ENCODE measurements around the gene MAJIN.
"Not testable (repeated sequence)": the region's sequence is repeated elsewhere in the genome, so short reads cannot be mapped to it uniquely, and the experiment has no call there.

DNA sequence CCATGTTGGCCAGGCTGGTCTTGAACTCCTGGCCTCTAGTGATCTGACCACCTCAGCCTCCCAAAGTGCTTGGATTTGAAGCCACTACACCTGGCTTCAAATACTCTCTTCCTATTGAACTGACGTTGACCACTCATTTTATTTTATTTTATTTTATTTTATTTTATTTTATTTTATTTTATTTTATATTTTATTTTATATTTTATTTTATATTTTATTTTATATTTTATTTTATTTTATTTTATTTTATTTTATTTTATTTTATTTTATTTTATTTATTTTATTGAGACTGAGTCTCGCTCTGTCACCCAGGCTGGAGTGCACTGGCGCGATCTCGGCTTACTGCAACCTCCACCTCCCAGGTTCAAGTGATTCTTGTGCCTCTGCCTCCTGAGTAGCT is 11.4 kb upstream of the MAJIN start:
- not testable (repeated sequence) for TF ChIP-seq CTCF (IDR thresholded peaks at IDR 0.05 in 4 of 5, conservative IDR thresholded peaks at IDR 0.05 in 1 of 5); POLR2A (IDR thresholded peaks at IDR 0.05)
